HepG2 (cell line): Measurements from ENCODE around the gene ADAM8. TPM values are rescaled to one million over a fixed set of nuclear protein-coding genes. Genes with fewer than 3 reads are reported as not detected.

ENCODE experiments used
- ATAC-seq: fragments of 200-7000 bp; cut with Tn5 transposase; 3 replicates; pipeline ENCODE4 v1.9.1; 2020; ENCODE audit warnings: mild to moderate bottlenecking, moderate library complexity
- BruUV-seq: library from RNA; stranded (reverse); fragments of 400-500 nt; replicated peaks from 2 replicates; lab custom pipeline; 2021; lab: Mats Ljungman, UMichigan
- CTCF ChIA-PET: fragments of 300-600 bp; formaldehyde crosslinking; extraction: SDS; loops from one replicate; lab custom pipeline; 2021; ENCODE audit warnings: low total read pairs, inconsistent platforms, low intra/inter-chr PET ratio; lab: Yijun Ruan, JAX
- POLR2A ChIA-PET: fragments of 350-600 bp; sonication (Branson Sonifier 250); formaldehyde crosslinking; loops from one replicate; lab custom pipeline; 2020; ENCODE audit warnings: antibody characterized with exemption, inconsistent platforms; lab: Yijun Ruan, JAX
- DNase-seq: peaks from one replicate; pipeline ENCODE4 v3.0.0-alpha.2; 2015; ENCODE audit warnings: low spot score
- FAIRE-seq: peaks from 3 replicates; lab custom pipeline; 2011; peaks lifted over from hg19 to GRCh38; lab: Jason Lieb, UNC
- H2AFZ ChIP-seq: one replicate; pipeline ENCODE4 v1.6.1; 2011; ENCODE audit warnings: low read length, inconsistent platforms
- H3K27ac ChIP-seq: fragments of 300-600 bp; 3 replicates; pipeline ENCODE4 v1.8.0; 2011; ENCODE audit warnings: mixed run types, mild to moderate bottlenecking, mixed read lengths, low read length, inconsistent platforms; ENCODE audit not compliant: insufficient read depth; ENCODE audit errors: extremely low read length
- H3K27me3 ChIP-seq, 2 experiments: fragments of 200-600 bp in 1 of 2; 2 replicates in 1 of 2; 3 replicates in 1 of 2; pipeline versions ENCODE4 v1.6.0 to v1.8.0; 2011; ENCODE audit warnings: low read length in 2 of 2, mild to moderate bottlenecking in 2 of 2, moderate library complexity in 2 of 2, inconsistent platforms in 1 of 2; ENCODE audit not compliant: insufficient read depth in 2 of 2, control insufficient read depth in 1 of 2
- H3K36me3 ChIP-seq, 2 experiments: fragments of 200-600 bp in 1 of 2; replicated peaks in 1 of 2; 2 replicates in 1 of 2; 3 replicates in 1 of 2; pipeline versions ENCODE4 v1.5.1 to v1.8.0; 2011; ENCODE audit warnings: low read length in 2 of 2, inconsistent platforms in 1 of 2; ENCODE audit not compliant: insufficient read depth in 2 of 2, control insufficient read depth in 1 of 2
- H3K4me1 ChIP-seq: 2 replicates; pipeline ENCODE4 v1.5.1; 2012; ENCODE audit warnings: low read length, inconsistent platforms; ENCODE audit not compliant: insufficient read depth
- H3K4me2 ChIP-seq: 2 replicates; pipeline ENCODE4 v1.6.0; 2011; ENCODE audit warnings: low read depth, low read length, inconsistent platforms
- H3K4me3 ChIP-seq, 3 experiments: fragments of 200-600 bp in 1 of 3; sonication (generic), shearing (Covaris generic) in 1 of 3; replicated peaks in 1 of 3; 2 replicates each; pipeline ENCODE4 v1.5.1; 2011 to 2016; ENCODE audit warnings: low read length in 3 of 3, inconsistent platforms in 2 of 3, low read depth in 2 of 3, mild to moderate bottlenecking in 2 of 3, control low read depth in 1 of 3, mixed read lengths in 1 of 3; ENCODE audit not compliant: insufficient read depth in 1 of 3
- H3K79me2 ChIP-seq: one replicate; pipeline ENCODE4 v1.6.1; 2011; ENCODE audit warnings: low read length, inconsistent platforms; ENCODE audit not compliant: insufficient read depth
- H3K9ac ChIP-seq: 2 replicates; pipeline ENCODE4 v1.6.0; 2011; ENCODE audit warnings: mild to moderate bottlenecking, low read depth, low read length, inconsistent platforms; ENCODE audit not compliant: insufficient read depth
- H3K9me3 ChIP-seq: 2 replicates; pipeline ENCODE4 v1.5.1; 2012; ENCODE audit warnings: mild to moderate bottlenecking, low read length
- H4K20me1 ChIP-seq: 2 replicates; pipeline ENCODE4 v1.6.0; 2011; ENCODE audit warnings: inconsistent platforms, mild to moderate bottlenecking, low read length, moderate library complexity; ENCODE audit not compliant: insufficient read depth
- JUNB ChIP-seq: sonication (generic); formaldehyde crosslinking; IDR thresholded peaks from 2 replicates; pipeline ENCODE4 v1.8.0; 2022; ENCODE audit warnings: missing genetic modification reagents, mild to moderate bottlenecking, borderline replicate concordance
- KDM1A ChIP-seq: IDR thresholded peaks from 2 replicates; pipeline ENCODE4 v1.6.1; 2016; ENCODE audit warnings: missing compliant biosample characterization
- RBM22 ChIP-seq: fragments of 200-400 bp; formaldehyde crosslinking; optimal IDR thresholded peaks from 2 replicates; pipeline ENCODE3; 2017; ENCODE audit warnings: mild to moderate bottlenecking, low read length, moderate library complexity
- ZNF101 ChIP-seq: sonication (generic); formaldehyde crosslinking; IDR thresholded peaks from 2 replicates; pipeline ENCODE4 v1.4.0; 2020; ENCODE audit warnings: mild to moderate bottlenecking, low read depth, missing genetic modification reagents, borderline replicate concordance
- WGBS: methylation state at CpG from one replicate; pipeline ENCODE4 v1.1.6; 2017; ENCODE audit warnings: low lambda C conversion rate; 5-methylcytosine and 5-hydroxymethylcytosine counted together
- in situ Hi-C: cut with HindIII; loops from 2 replicates; pipeline ENCODE4 v1.10.0; 2017; ENCODE audit warnings: low pct_unique_long_range_greater_than_20kb; ENCODE audit not compliant: extremely low pct_ligation_motif_present
- intact Hi-C: fragments of 100-400 bp; cut with micrococcal nuclease; formaldehyde crosslinking; loops from one replicate; pipeline ENCODE4 v1.10.0; 2022; ENCODE audit not compliant: unreplicated experiment
- polyA plus RNA-seq, 8 experiments: library from polyadenylated mRNA; depleted of rRNA in 3 of 8; stranded (reverse) in 7 of 8; unstranded in 1 of 8; fragments of >200 nt; fragmentation: Illumina TruSeq in 4 of 8; extraction: Trizol in 4 of 8; gene quantifications; 2 replicates each; pipeline versions ENCODE4 v1.2.1 to v1.2.3, GENCODE V29; 2011 to 2016; ENCODE audit warnings: low read depth in 4 of 8, missing spikeins in 1 of 8, mixed read lengths in 1 of 8; ENCODE audit not compliant: insufficient read depth in 1 of 8
- total RNA-seq, 5 experiments: library from RNA; depleted of rRNA; stranded (reverse); fragments of >200 nt; fragmentation: Illumina TruSeq; extraction: Trizol; gene quantifications; 2 replicates each; pipeline ENCODE4 v1.2.3, GENCODE V29; 2016; ENCODE audit warnings: low read depth in 1 of 5
- TF ChIP-seq, protein P1 (sequence below): IDR thresholded peaks from 2 replicates; pipeline ENCODE4 v1.6.1; 2016; ENCODE audit warnings: missing compliant biosample characterization, missing genetic modification reagents, borderline replicate concordance

ADAM8 gene
- total and polyA plus RNA-seq, 2 of the 13 experiments (the other 11 are each of a cell fraction or from before 2014, with no cell fraction given) = 0.24 to 0.93 TPM

DNA sequence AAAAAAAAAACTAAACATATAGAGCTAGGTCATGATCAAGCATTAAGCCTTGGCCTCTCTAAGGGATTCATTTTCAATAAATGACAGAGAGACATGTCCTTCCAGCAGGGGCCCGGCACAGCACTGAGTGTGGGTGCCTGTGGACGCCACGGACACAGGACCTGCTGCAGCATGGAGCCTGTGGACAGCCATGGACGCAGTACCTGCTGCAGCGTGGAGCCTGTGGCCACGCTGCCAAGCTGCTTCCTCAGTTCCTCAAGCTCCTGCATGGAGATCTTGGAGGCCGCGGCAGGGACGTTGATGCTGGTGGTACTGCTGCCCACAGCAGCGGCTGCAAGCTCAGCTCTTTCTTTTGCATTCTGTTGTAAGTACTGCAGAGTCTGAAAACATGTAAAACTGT is 22.6 kb upstream of the ADAM8 start (continued):
- no peak for TF ChIP-seq JUNB
- no peak for TF ChIP-seq KDM1A

DNA sequence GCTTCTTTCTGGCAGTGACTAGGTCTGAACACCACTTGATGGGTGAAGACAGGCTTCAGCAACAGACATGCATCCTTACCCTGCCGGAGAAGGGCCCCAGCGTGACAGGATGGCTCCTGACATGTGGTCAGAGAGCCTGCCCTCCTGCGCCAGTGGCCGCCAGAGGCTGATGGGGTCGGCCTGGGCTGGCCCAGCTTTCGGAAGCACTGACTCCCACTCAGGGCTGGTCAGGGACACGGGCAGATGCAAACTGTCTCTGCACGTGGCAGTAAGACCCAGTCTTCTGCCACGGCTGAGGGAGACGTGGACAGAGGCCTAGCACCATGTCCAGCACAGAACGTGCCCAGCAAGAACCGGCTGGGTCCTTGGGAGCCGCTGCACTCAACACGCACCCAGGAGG is 21.8 kb upstream of the ADAM8 start:
- Histone ChIP-seq H3K9me3 (no peaks in the 10 kb centered on the region), H3K27ac (no peak overlapping the region), H3K4me2 (no peak overlapping the region), H3K4me3 (no peak overlapping the region)
- 100% methylated on average over 7 of the region's 14 CpGs for WGBS
- TF ChIP-seq ZNF101 (CRISPR knock-in tag) (no peak), RBM22 (peak; percentile 31)
- TF ChIP-seq, all 625 proteins: peak for 1
- intact Hi-C loops (no loop called here), in situ Hi-C loops (no loop called here)
- no peak for FAIRE-seq
- Histone ChIP-seq H3K36me3 (peaks cover 42 to 76% of the 10 kb centered on the region in 2 experiments), H3K79me2 (peaks cover under 1% of the 10 kb centered on the region), H2AFZ (no peak overlapping the region), H4K20me1 (no peaks in the 10 kb centered on the region), H3K4me1 (no peaks in the 10 kb centered on the region), H3K9ac (no peak overlapping the region), H3K27me3 (no peaks in the 10 kb centered on the region)
- no TSS peak for BruUV-seq
- CTCF ChIA-PET = no interaction called here
- POLR2A ChIA-PET = no interaction called here
- ATAC-seq = no peak
- no peak for DNase-seq

DNA sequence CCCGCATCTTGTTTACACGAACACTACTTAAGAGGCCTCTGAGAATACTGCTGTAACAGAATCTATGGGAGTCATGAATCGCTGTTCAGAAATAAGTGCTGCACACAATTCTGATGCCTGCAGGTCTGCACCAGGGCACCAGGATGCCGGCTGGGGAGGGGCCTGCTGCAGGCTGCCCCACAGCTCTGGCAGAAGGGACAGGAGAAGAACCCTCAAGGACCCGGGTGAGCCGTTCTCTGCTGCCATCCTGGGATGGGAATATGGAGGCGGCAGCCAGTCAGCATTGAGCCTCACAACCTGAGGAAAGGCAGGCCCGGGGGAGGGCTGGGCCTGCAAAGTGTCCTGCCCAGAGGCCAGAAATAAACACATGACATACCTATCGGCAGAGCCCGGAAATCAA is 20.8 kb upstream of the ADAM8 start:
- Histone ChIP-seq H3K27ac (no peak overlapping the region), H3K36me3 (peaks cover 41 to 78% of the 10 kb centered on the region in 2 experiments), H3K4me2 (no peak overlapping the region), H3K9ac (no peak overlapping the region), H3K79me2 (no peaks in the 10 kb centered on the region), H3K4me3 (no peak overlapping the region), H3K4me1 (no peaks in the 10 kb centered on the region), H3K9me3 (no peaks in the 10 kb centered on the region), H4K20me1 (no peaks in the 10 kb centered on the region), H2AFZ (no peak overlapping the region), H3K27me3 (no peaks in the 10 kb centered on the region)
- DNase-seq (no peak), ATAC-seq (no peak), FAIRE-seq (no peak)
- ChIA-PET POLR2A (no interaction called here), CTCF (no interaction called here)
- TF ChIP-seq, protein P1, sequence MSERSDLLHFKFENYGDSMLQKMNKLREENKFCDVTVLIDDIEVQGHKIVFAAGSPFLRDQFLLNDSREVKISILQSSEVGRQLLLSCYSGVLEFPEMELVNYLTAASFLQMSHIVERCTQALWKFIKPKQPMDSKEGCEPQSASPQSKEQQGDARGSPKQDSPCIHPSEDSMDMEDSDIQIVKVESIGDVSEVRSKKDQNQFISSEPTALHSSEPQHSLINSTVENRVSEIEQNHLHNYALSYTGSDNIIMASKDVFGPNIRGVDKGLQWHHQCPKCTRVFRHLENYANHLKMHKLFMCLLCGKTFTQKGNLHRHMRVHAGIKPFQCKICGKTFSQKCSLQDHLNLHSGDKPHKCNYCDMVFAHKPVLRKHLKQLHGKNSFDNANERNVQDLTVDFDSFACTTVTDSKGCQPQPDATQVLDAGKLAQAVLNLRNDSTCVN (CRISPR knock-in tag) = no peak
- WGBS = 98% methylated on average over 3 of the region's 10 CpGs
- BruUV-seq = no TSS peak
- intact Hi-C loops (no loop called here), in situ Hi-C loops (no loop called here)
